Ovary (tissue), 3 donors: ENCODE data around the gene CCDC78.

ENCODE experiments used
- CTCF ChIP-seq, 3 donors: fragments of 450-650 bp in 2 of 3; fragments of 200-600 bp in 1 of 3; IDR thresholded peaks; one replicate each; pipeline versions ENCODE4 v1.5.1 to v1.8.0; 2016 to 2022; ENCODE audit warnings: antibody characterized with exemption in 3 of 3, mild to moderate bottlenecking in 1 of 3
- EP300 ChIP-seq: sonication (generic); formaldehyde crosslinking; IDR thresholded peaks from one replicate; pipeline ENCODE4 v1.6.1; 2017; ENCODE audit warnings: antibody characterized with exemption
- POLR2A ChIP-seq: fragments of 450-650 bp; IDR thresholded peaks from one replicate; pipeline ENCODE4 v1.6.1; 2017; ENCODE audit warnings: antibody characterized with exemption, mild to moderate bottlenecking, moderate library complexity
- donor health status: DM: no; HTN: no; CAD: no.

DNA sequence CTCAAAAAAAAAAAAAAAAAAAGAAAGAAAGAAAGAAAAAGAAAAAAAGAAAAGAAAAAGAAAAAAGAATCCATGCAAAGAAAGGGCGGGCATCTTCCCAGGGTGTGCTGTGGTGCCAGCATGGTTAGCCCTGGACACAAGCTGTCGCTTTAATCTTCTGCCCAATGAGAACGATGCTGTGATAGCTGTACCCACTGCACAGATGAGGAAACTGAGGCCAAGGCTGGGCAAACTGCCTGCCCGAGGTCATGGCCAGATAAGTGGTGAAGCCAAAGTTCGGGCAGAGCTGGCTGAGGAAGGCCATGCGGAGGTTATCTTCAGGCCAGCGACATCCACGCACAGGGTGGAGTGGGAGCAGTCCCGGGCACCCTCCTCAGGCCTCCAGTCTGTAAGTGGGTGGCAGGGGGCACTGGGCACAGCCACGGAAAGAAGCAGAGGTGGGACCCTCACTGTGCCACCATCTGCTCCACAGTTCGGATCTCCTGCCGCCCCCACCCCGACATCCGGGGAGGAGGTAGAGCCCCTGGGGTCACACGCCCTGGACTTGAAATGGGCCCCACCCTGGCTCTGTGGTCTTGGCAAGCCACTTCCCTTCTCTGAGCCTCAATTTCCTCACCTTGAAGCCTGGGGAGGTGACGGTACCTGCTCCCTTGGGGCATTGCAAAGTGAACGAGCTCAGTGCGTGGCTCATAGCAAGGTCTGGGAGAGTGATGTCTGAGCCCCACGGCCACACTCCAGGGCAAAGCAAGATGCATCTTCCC is 27.2 kb downstream of the CCDC78 start:
- no peak for TF ChIP-seq CTCF (IDR thresholded peaks at IDR 0.05)
- TF ChIP-seq POLR2A: no peak
- no peak for TF ChIP-seq EP300
